ENCODE results near the gene WWOX. TPM values are rescaled to one million over a fixed set of nuclear protein-coding genes. Genes with fewer than 3 reads are reported as not detected.

Gene WWOX
- total and polyA plus RNA-seq, 2 experiments from 2014 or later: 17.0 to 39.8 TPM

DNA sequence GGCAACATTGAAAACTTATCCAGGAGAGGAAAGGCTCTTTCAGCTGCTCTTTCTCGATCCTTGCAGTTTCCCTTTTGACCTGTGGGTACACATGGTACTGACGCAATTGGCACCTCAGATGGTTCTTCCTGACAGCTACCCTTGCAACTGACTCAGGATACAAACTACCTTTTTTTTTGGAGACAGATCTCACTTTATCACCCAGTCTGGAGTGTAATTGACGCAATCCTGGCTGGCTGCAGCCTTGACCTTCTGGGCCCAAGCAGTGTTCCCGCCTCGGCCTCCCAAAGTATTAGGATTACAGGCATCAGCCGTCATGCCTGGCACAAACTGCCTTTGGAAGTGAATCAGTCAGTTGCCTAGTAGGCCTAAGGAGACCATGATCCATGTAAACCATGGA is 607.2 kb downstream of the WWOX start:
- H3K4me3 ChIP-seq: no peak overlapping the region
- H3K9me2 ChIP-seq (replicated peaks; ENCODE audit: insufficient read depth): no peaks in the 10 kb centered on the region
- no peaks in the 10 kb centered on the region for H3K79me2 ChIP-seq
- H4K20me1 ChIP-seq (ENCODE audit: insufficient read depth, poor library complexity, severe bottlenecking): no peaks in the 10 kb centered on the region
- DNase-seq (ENCODE audit: low spot score): no peak
- no peaks in the 10 kb centered on the region for H3K9me3 ChIP-seq (ENCODE audit: low read depth)
- H3K36me3 ChIP-seq (replicated peaks; ENCODE audit: insufficient read depth, low read depth): no peaks in the 10 kb centered on the region
- H3K4me1 ChIP-seq (ENCODE audit: insufficient read depth): no peaks in the 10 kb centered on the region
- H3K27ac ChIP-seq: peak overlapping the region; percentile 10
- H3K4me2 ChIP-seq: no peak overlapping the region
- WGBS (ENCODE audit: low lambda C conversion rate, missing lambda C conversion rate): 75% methylated on average over 6 of the region's 6 CpGs
- TF ChIP-seq EZH2phosphoT487 (IDR thresholded peaks at IDR 0.05; ENCODE audit: low read depth, severe bottlenecking, unreplicated experiment): no peak
- TF ChIP-seq, protein P1, sequence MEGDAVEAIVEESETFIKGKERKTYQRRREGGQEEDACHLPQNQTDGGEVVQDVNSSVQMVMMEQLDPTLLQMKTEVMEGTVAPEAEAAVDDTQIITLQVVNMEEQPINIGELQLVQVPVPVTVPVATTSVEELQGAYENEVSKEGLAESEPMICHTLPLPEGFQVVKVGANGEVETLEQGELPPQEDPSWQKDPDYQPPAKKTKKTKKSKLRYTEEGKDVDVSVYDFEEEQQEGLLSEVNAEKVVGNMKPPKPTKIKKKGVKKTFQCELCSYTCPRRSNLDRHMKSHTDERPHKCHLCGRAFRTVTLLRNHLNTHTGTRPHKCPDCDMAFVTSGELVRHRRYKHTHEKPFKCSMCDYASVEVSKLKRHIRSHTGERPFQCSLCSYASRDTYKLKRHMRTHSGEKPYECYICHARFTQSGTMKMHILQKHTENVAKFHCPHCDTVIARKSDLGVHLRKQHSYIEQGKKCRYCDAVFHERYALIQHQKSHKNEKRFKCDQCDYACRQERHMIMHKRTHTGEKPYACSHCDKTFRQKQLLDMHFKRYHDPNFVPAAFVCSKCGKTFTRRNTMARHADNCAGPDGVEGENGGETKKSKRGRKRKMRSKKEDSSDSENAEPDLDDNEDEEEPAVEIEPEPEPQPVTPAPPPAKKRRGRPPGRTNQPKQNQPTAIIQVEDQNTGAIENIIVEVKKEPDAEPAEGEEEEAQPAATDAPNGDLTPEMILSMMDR (IDR thresholded peaks at IDR 0.05; ENCODE audit: poor library complexity): no peak
- TF ChIP-seq EZH2 (IDR thresholded peaks at IDR 0.05; ENCODE audit: borderline replicate concordance): no peak
- H2AFZ ChIP-seq: no peak overlapping the region
- no peaks in the 10 kb centered on the region for H3K27me3 ChIP-seq

GRCh38 chr16:78709137-78709884 is 609.9 kb downstream of the WWOX start:
- no peaks in the 10 kb centered on the region for H4K20me1 ChIP-seq (ENCODE audit: insufficient read depth, poor library complexity, severe bottlenecking)
- no peak overlapping the region for H2AFZ ChIP-seq
- H3K36me3 ChIP-seq (replicated peaks; ENCODE audit: insufficient read depth, low read depth): no peaks in the 10 kb centered on the region
- 75% methylated on average over 14 of the region's 15 CpGs for WGBS (ENCODE audit: low lambda C conversion rate, missing lambda C conversion rate)
- H3K79me2 ChIP-seq: no peaks in the 10 kb centered on the region
- no peak for DNase-seq (ENCODE audit: low spot score)
- H3K9me2 ChIP-seq (replicated peaks; ENCODE audit: insufficient read depth): no peaks in the 10 kb centered on the region
- H3K4me2 ChIP-seq: no peak overlapping the region
- H3K27ac ChIP-seq: no peak overlapping the region
- no peaks in the 10 kb centered on the region for H3K4me1 ChIP-seq (ENCODE audit: insufficient read depth)
- TF ChIP-seq, protein P1 (IDR thresholded peaks at IDR 0.05; ENCODE audit: poor library complexity): no peak
- TF ChIP-seq EZH2 (IDR thresholded peaks at IDR 0.05; ENCODE audit: borderline replicate concordance): no peak
- TF ChIP-seq EZH2phosphoT487 (IDR thresholded peaks at IDR 0.05; ENCODE audit: low read depth, severe bottlenecking, unreplicated experiment): no peak
- H3K9me3 ChIP-seq (ENCODE audit: low read depth): no peaks in the 10 kb centered on the region
- no peak overlapping the region for H3K4me3 ChIP-seq
- H3K27me3 ChIP-seq: no peaks in the 10 kb centered on the region

GRCh38 chr16:78715106-78715505 is 615.7 kb downstream of the WWOX start:
- no peak overlapping the region for H3K4me2 ChIP-seq
- 92% methylated on average over 3 of the region's 3 CpGs for WGBS (ENCODE audit: low lambda C conversion rate, missing lambda C conversion rate)
- no peak overlapping the region for H3K27ac ChIP-seq

GRCh38 chr16:78715673-78716072 is 616.2 kb downstream of the WWOX start:
- no peaks in the 10 kb centered on the region for H3K27me3 ChIP-seq
- H2AFZ ChIP-seq: no peak overlapping the region
- WGBS (ENCODE audit: low lambda C conversion rate, missing lambda C conversion rate): 96% methylated on average over 4 of the region's 4 CpGs
- TF ChIP-seq EZH2 (IDR thresholded peaks at IDR 0.05; ENCODE audit: borderline replicate concordance) (no peak), EZH2phosphoT487 (IDR thresholded peaks at IDR 0.05; ENCODE audit: low read depth, severe bottlenecking, unreplicated experiment) (no peak)
- TF ChIP-seq, protein P1 (IDR thresholded peaks at IDR 0.05; ENCODE audit: poor library complexity): no peak
- H3K4me1 ChIP-seq (ENCODE audit: insufficient read depth): no peaks in the 10 kb centered on the region
- no peaks in the 10 kb centered on the region for H4K20me1 ChIP-seq (ENCODE audit: insufficient read depth, poor library complexity, severe bottlenecking)
- no peak overlapping the region for H3K4me2 ChIP-seq
- no peaks in the 10 kb centered on the region for H3K9me3 ChIP-seq (ENCODE audit: low read depth)
- H3K4me3 ChIP-seq: no peak overlapping the region
- no peak for DNase-seq (ENCODE audit: low spot score)
- no peaks in the 10 kb centered on the region for H3K9me2 ChIP-seq (replicated peaks; ENCODE audit: insufficient read depth)
- H3K27ac ChIP-seq: no peak overlapping the region
- H3K36me3 ChIP-seq (replicated peaks; ENCODE audit: insufficient read depth, low read depth): no peaks in the 10 kb centered on the region
- no peaks in the 10 kb centered on the region for H3K79me2 ChIP-seq

More at GRCh38 chr16:78715106-78715505, 615.7 kb downstream of the WWOX start:
- no peaks in the 10 kb centered on the region for H3K9me3 ChIP-seq (ENCODE audit: low read depth)
- no peak overlapping the region for H3K4me3 ChIP-seq
- no peak overlapping the region for H2AFZ ChIP-seq
- H4K20me1 ChIP-seq (ENCODE audit: insufficient read depth, poor library complexity, severe bottlenecking): no peaks in the 10 kb centered on the region
- H3K36me3 ChIP-seq (replicated peaks; ENCODE audit: insufficient read depth, low read depth): no peaks in the 10 kb centered on the region
- no peaks in the 10 kb centered on the region for H3K79me2 ChIP-seq
- no peaks in the 10 kb centered on the region for H3K9me2 ChIP-seq (replicated peaks; ENCODE audit: insufficient read depth)
- H3K27me3 ChIP-seq: no peaks in the 10 kb centered on the region
- DNase-seq (ENCODE audit: low spot score): no peak
- TF ChIP-seq EZH2phosphoT487 (IDR thresholded peaks at IDR 0.05; ENCODE audit: low read depth, severe bottlenecking, unreplicated experiment): no peak
- H3K4me1 ChIP-seq (ENCODE audit: insufficient read depth): no peaks in the 10 kb centered on the region

All from hepatocyte (in vitro differentiated cells).